Activated T-helper 1 cell treated with Interleukin-2 at 50 U/mL for 16 hours (primary cell): ENCODE data around the gene ADGRL1.
A peak's percentile ranks its signal among the peaks of the same experiment; 100 is the strongest.
"Not testable (repeated sequence)": the region's sequence is repeated elsewhere in the genome, so short reads cannot be mapped to it uniquely, and the experiment has no call there.

Source experiments
- DNase-seq: peaks from one replicate; pipeline ENCODE4 v3.0.0-alpha.2; 2020; ENCODE audit warnings: low read depth

Gene ADGRL1

GRCh38 chr19:14205452-14206287, at the start of gene ADGRL1:
ADGRL1 (minus strand) TSS chr19:14206169; CDS start chr19:14183602, 22,567 bp downstream.
- peak; percentile 17 for DNase-seq

- DNase-seq, result not testable (repeated sequence)
Measured at GRCh38 chr19:14255316-14255715, 49.3 kb upstream of the ADGRL1 start.

- DNase-seq, result not testable (repeated sequence)
Measured at GRCh38 chr19:14253822-14254599, 48.0 kb upstream of the ADGRL1 start.

- DNase-seq, result not testable (repeated sequence)
Measured at GRCh38 chr19:14252136-14252535, 46.2 kb upstream of the ADGRL1 start.

GRCh38 chr19:14250870-14251269, 44.9 kb upstream of the ADGRL1 start:
- no peak for DNase-seq

- not testable (repeated sequence) for DNase-seq
Measured at GRCh38 chr19:14250315-14250714, 44.3 kb upstream of the ADGRL1 start.

GRCh38 chr19:14249891-14250290, 43.9 kb upstream of the ADGRL1 start:
- not testable (repeated sequence) for DNase-seq

- peak; percentile 3 for DNase-seq
Measured at GRCh38 chr19:14249012-14249754, 43.2 kb upstream of the ADGRL1 start.

GRCh38 chr19:14248578-14249011, 42.6 kb upstream of the ADGRL1 start:
- DNase-seq, result peak; percentile 7

GRCh38 chr19:14247548-14248471, 41.8 kb upstream of the ADGRL1 start:
- not testable (repeated sequence) for DNase-seq

- not testable (repeated sequence) for DNase-seq
Measured at GRCh38 chr19:14247205-14247547, 41.2 kb upstream of the ADGRL1 start.

- not testable (repeated sequence) for DNase-seq
Measured at GRCh38 chr19:14244393-14244792, 38.4 kb upstream of the ADGRL1 start.

- DNase-seq, result not testable (repeated sequence)
Measured at GRCh38 chr19:14243718-14244117, 37.7 kb upstream of the ADGRL1 start.

GRCh38 chr19:14237014-14237941, 31.3 kb upstream of the ADGRL1 start:
- DNase-seq, result no peak

- not testable (repeated sequence) for DNase-seq
Measured at GRCh38 chr19:14232945-14233344, 27.0 kb upstream of the ADGRL1 start.

- DNase-seq, result not testable (repeated sequence)
Measured at GRCh38 chr19:14228446-14229071, 22.6 kb upstream of the ADGRL1 start.

- DNase-seq, result not testable (repeated sequence)
Measured at GRCh38 chr19:14226498-14226897, 20.5 kb upstream of the ADGRL1 start.

- DNase-seq, result no peak
Measured at GRCh38 chr19:14222886-14223285, 16.9 kb upstream of the ADGRL1 start.

- peak; percentile 60 for DNase-seq
Measured at GRCh38 chr19:14221345-14221744, 15.4 kb upstream of the ADGRL1 start.
